ENCODE data around the gene CDK13.

DNA sequence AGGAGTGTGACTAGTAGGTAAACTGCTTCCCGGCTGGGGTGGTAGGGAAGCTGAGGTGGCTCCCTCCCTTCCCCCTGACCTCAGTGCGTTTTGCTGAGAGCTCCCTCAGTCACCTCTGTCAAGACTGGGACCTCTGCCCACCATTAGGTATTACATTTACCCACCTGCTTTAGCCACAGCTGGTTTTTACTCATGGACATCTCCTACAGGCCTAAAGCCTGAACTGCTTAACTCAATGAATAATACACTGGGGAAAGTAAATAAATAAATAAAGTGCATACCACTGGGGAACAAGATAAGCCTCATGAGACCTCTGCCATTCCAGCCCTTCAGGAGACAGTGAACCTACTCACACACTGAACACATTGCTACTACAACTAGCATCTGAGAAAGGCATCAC is 38.9 kb upstream of the CDK13 start:
- no peak for TF ChIP-seq SUZ12 (IDR thresholded peaks at IDR 0.05; ENCODE audit: extremely low read depth, insufficient read depth, insufficient read length)
- no peak for TF ChIP-seq YY1 (IDR thresholded peaks at IDR 0.05; ENCODE audit: insufficient read depth, insufficient read length)
- no peak for TF ChIP-seq ZNF274 (IDR thresholded peaks at IDR 0.05; ENCODE audit: low read depth, low read length)
